GM10248 (cell line): Measurements from ENCODE around the gene ESR1.
"Not testable (repeated sequence)": the region's sequence is repeated elsewhere in the genome, so short reads cannot be mapped to it uniquely, and the experiment has no call there.

ENCODE experiments used
- CTCF ChIA-PET: fragments of 300-600 bp; sonication (Branson Sonifier 250); formaldehyde crosslinking; extraction: SDS; loops from one replicate; lab custom pipeline; 2021; ENCODE audit warnings: antibody characterized with exemption; lab: Yijun Ruan, JAX
- POLR2A ChIA-PET: fragments of 350-650 bp; sonication (Branson Sonifier 250); formaldehyde crosslinking; extraction: SDS; loops from one replicate; lab custom pipeline; 2020; ENCODE audit warnings: antibody characterized with exemption; lab: Yijun Ruan, JAX
- DNase-seq: peaks from one replicate; pipeline ENCODE4 v3.0.0; 2012; ENCODE audit errors: extremely low spot score
- TF ChIP-seq, protein P1 (sequence below): IDR thresholded peaks from 2 replicates; pipeline ENCODE4 v1.5.1; 2012; ENCODE audit warnings: mild to moderate bottlenecking, low read depth; ENCODE audit errors: extremely low read depth, missing control alignments, control extremely low read depth

The ESR1 gene

DNA sequence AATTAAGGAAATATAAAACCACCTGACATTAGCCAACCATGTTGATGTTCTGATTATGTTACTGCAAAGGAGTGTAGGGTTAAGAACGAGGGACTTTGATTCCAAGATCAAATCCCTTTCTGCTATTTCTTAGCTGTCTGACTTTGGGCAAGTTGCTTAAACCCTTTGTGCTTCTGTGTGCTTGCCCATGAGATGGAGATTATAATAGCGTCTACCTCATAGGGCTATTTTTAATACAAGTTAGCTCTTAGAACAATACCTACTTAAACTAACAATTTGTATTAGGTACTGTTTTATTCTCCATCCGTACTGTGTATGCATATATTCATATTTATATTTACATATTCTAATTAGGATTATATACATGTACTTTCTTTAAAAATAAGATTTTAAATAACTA, 263.8 kb downstream of the ESR1 start:
- POLR2A ChIA-PET = no interaction called here
- TF ChIP-seq, protein P1, sequence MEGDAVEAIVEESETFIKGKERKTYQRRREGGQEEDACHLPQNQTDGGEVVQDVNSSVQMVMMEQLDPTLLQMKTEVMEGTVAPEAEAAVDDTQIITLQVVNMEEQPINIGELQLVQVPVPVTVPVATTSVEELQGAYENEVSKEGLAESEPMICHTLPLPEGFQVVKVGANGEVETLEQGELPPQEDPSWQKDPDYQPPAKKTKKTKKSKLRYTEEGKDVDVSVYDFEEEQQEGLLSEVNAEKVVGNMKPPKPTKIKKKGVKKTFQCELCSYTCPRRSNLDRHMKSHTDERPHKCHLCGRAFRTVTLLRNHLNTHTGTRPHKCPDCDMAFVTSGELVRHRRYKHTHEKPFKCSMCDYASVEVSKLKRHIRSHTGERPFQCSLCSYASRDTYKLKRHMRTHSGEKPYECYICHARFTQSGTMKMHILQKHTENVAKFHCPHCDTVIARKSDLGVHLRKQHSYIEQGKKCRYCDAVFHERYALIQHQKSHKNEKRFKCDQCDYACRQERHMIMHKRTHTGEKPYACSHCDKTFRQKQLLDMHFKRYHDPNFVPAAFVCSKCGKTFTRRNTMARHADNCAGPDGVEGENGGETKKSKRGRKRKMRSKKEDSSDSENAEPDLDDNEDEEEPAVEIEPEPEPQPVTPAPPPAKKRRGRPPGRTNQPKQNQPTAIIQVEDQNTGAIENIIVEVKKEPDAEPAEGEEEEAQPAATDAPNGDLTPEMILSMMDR = no peak
- DNase-seq = no peak
- CTCF ChIA-PET = no interaction called here

DNA sequence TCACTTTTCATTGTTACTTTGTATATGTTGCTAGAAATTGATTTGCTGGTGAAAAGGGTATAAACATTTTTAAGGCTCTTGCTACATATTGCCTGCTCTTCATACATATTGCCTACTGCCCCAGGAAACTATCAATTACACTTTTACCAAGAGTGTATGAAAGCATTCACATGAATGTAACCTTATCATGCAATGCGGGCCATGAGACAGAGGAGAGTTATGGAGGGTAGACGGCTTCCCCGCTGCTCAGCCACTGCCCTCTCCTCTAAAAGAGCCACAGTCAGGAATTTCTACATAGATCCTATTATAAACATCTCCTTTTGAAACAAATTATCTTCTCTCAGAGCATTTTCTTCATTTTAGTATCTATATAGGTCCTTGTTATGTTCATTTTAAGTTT, 264.4 kb downstream of the ESR1 start:
- DNase-seq = no peak
- ChIA-PET CTCF (no interaction called here), POLR2A (no interaction called here)
- TF ChIP-seq, protein P1 = no peak

DNA sequence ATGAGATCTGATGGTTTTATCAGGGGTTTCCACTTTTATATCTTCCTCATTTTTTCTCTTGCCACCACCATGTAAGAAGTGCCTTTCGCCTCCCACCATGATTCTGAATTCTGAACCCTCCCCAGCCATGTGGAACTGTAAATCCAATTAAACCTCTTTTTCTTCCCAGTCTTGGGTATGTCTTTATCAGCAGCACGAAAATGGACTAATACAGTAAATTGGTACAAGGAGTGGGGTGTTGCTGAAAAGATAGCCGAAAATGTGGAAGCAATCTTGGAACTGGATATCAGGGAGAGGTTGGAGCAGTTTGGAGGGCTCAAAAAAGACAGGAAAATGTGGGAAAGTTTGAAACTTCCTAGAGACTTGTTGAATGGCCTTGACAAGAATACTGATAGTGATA, 268.8 kb downstream of the ESR1 start:
- POLR2A ChIA-PET, CTCF ChIA-PET: not testable (repeated sequence)

DNA sequence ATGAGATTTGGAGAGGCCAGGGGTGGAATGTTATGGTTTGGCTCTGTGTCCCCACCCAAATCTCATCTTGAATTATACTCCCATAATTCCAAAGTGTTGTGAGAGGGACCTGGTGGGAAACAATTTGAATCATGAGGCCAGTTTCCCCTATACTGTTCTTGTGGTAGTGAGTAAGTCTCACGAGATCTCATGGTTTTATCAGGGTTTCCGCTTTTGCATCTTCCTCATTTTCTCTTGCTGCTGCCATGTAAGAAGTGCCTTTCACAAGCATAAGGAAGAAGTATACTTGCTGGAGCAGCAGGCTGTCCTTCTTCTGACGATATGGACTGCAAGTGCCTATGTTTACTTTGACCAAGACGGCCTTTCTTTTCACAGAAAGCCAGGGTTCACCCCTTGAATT, 270.5 kb downstream of the ESR1 start:
- CTCF ChIA-PET = interaction anchor here (1.0 kb wide), 1 partner anchor 64 kb away, joined by 3 read pairs; no protein-coding TSS in a partner anchor
- DNase-seq = no peak
- POLR2A ChIA-PET = no interaction called here
- TF ChIP-seq, protein P1 = no peak

More for the DNA sequence above, 268.8 kb downstream of the ESR1 start:
- not testable (repeated sequence) for DNase-seq

DNA sequence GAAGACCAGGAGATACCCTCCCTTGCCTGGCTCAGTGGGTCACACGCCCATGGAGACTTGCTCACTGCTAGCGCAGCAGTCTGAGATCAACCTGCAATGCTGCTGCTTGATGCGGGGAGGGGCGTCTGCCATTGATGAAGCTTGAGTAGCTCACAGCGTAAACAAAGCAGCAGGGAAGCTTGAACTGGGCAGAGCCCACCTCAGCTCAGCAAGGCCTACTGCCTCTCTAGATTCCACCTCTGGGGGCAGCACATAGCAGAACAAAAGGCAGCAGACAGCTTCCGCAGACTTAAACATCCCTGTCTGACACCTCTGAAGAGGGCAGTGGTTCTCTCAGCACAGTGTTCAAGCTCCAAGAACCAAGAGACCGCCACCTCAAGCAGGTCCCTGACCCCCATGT, 271.3 kb downstream of the ESR1 start:
- POLR2A ChIA-PET = no interaction called here
- CTCF ChIA-PET = no interaction called here
- DNase-seq = no peak
- TF ChIP-seq, protein P1 = no peak

DNA sequence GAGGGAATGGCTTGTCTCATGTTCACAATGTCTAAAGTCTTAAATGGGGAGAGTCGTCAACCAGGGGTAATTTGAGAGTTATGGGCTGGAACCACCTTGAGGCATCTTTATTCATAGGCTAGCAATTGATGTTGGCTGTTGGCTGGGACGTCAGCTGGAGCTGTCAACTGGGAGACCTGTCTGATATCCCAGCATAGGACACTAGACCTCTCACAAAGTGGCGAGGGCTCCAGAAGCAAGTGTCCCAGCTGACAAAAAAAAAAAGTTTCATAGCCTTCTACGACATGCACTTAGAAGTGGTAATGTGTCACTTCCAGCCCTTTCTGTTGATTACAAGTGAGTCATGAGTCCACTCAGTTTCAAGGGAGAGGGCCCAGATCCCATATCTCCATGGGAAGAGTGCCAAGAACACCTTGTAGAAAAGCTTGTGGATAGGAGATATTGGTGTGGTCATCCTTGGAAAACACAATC, 278.0 kb downstream of the ESR1 start:
- TF ChIP-seq, protein P1 = no peak
- DNase-seq = no peak
- CTCF ChIA-PET = interaction anchor here (1.4 kb wide), 1 partner anchor 15 kb away, joined by 3 read pairs; no protein-coding TSS in a partner anchor
- POLR2A ChIA-PET = no interaction called here

DNA sequence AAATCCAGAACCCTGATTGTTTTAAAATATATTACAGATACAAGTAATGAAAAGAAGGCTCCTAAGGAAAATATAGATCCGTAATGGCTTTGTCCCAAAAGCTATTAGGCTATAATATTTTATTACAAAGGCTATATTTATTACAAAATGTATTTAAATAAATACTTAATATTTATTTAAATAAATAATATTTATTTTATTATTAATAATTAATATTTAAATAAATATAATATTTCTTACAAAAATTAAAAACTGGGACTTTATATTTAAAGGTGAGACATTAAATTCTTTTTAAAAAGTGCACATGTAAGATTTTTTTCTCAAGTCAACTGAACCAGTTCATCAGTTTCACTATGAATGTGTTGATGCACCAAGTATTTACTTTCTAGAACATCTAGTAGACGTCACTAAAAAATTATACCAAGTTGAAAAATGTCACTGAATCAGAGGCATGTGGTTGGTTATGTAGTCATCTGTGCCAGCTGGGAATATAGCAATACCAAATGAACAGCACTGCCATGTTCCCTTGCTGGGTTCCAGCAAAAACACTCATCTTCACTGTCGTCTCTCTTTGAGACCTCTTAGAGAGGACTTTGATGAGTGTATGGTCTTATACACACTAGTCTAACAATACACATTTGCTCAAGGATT, 278.9 kb downstream of the ESR1 start:
- TF ChIP-seq, protein P1 = no peak
- ChIA-PET POLR2A (no interaction called here), CTCF (no interaction called here)
- DNase-seq = no peak
